ENCODE data around the gene TNS1. TPM values are rescaled to one million over a fixed set of nuclear protein-coding genes. Genes with fewer than 3 reads are reported as not detected.

The TNS1 gene
- total RNA-seq, 1 donor from 2014 or later: 54.5 TPM

GRCh38 chr2:217988014-217988839, 14.6 kb downstream of the TNS1 start:
- no peak for DNase-seq (ENCODE audit: low read depth)
- H3K36me3 ChIP-seq (ENCODE audit: control insufficient read depth, insufficient read depth, low read length): no peaks in the 10 kb centered on the region
- peak; percentile 91 for TF ChIP-seq CTCF (IDR thresholded peaks at IDR 0.05; ENCODE audit: insufficient read depth, low read length, poor library complexity, severe bottlenecking)
- H3K4me3 ChIP-seq (ENCODE audit: low read depth, low read length): no peak overlapping the region
- no peaks in the 10 kb centered on the region for H3K27me3 ChIP-seq (ENCODE audit: control insufficient read depth, insufficient read depth, low read length)

DNA sequence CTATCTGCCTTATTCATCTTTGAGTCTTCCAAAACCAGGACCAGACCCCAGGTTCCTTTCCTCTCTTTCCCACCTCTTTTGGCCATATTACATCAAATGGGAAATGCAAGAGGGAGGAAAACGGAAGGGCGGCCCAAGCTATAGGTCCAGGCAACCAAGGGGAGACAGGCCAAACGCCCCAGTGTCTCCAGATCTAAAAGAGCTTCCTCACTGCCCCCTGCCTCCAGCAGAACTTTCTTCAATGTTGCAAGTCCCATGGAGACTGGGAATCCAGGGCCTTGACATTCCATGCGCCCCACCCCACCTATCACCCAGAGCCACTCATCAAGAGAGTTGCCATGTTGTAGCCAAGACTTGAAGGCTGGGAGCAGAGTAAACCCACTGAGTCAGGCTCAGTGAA, 15.4 kb downstream of the TNS1 start:
- H3K27me3 ChIP-seq (ENCODE audit: control insufficient read depth, insufficient read depth, low read length): no peaks in the 10 kb centered on the region
- no peak for TF ChIP-seq CTCF (IDR thresholded peaks at IDR 0.05; ENCODE audit: insufficient read depth, low read length, poor library complexity, severe bottlenecking)
- no peak overlapping the region for H3K4me3 ChIP-seq (ENCODE audit: low read depth, low read length)
- DNase-seq (ENCODE audit: low read depth): no peak
- no peaks in the 10 kb centered on the region for H3K36me3 ChIP-seq (ENCODE audit: control insufficient read depth, insufficient read depth, low read length)

DNA sequence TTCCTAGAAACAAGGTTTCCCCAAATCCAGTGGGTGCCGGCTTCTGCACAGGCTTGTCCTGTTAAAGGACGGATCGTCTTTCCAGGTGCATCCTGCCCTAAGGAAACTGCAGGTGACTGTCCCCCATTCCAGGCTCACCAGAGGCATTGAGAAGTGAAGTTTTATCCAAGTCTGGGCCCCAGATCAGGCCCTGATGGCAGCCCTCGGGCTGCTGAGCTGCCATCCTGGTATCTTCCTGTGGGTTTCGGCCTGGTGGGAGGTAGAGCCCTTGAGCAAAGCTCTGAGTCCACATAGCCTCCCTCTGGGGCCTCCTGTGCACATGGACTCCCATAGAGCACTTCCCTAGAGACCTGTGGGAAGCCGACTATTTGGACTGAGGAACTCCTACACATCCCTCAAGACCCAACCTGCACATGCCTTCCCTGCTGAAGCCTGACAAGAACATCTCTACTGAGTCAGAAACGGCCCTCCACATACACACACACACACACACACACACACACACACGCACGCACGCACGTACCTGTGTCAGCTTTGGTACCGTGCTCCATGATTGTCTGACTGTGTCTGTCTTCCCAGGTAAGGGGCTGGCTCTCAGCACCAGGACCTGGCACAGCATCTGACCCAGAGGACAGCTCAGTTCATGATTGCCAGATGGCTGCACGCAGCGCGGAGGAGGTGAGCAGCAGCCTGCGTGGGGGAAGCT, 16.4 kb downstream of the TNS1 start:
- no peak for TF ChIP-seq CTCF (IDR thresholded peaks at IDR 0.05; ENCODE audit: insufficient read depth, low read length, poor library complexity, severe bottlenecking)
- H3K27me3 ChIP-seq (ENCODE audit: control insufficient read depth, insufficient read depth, low read length): no peaks in the 10 kb centered on the region
- no peaks in the 10 kb centered on the region for H3K36me3 ChIP-seq (ENCODE audit: control insufficient read depth, insufficient read depth, low read length)
- no peak overlapping the region for H3K4me3 ChIP-seq (ENCODE audit: low read depth, low read length)
- DNase-seq (ENCODE audit: low read depth): no peak

- no peak for TF ChIP-seq CTCF (IDR thresholded peaks at IDR 0.05; ENCODE audit: insufficient read depth, low read length, poor library complexity, severe bottlenecking)
- Histone ChIP-seq H3K4me3 (ENCODE audit: low read depth, low read length) (no peak overlapping the region), H3K27me3 (ENCODE audit: control insufficient read depth, insufficient read depth, low read length) (no peaks in the 10 kb centered on the region), H3K36me3 (ENCODE audit: control insufficient read depth, insufficient read depth, low read length) (no peaks in the 10 kb centered on the region)
- no peak for DNase-seq (ENCODE audit: low read depth)
Measured at GRCh38 chr2:217983276-217984233, 19.2 kb downstream of the TNS1 start.

GRCh38 chr2:217981971-217982370, 20.8 kb downstream of the TNS1 start:
- Histone ChIP-seq H3K4me3 (ENCODE audit: low read depth, low read length) (no peak overlapping the region), H3K36me3 (ENCODE audit: control insufficient read depth, insufficient read depth, low read length) (no peaks in the 10 kb centered on the region), H3K27me3 (ENCODE audit: control insufficient read depth, insufficient read depth, low read length) (no peaks in the 10 kb centered on the region)
- no peak for TF ChIP-seq CTCF (IDR thresholded peaks at IDR 0.05; ENCODE audit: insufficient read depth, low read length, poor library complexity, severe bottlenecking)
- DNase-seq (ENCODE audit: low read depth): no peak

Data from kidney epithelial cell (primary cell).